ENCODE results near the gene FIS1. TPM values are rescaled to one million over a fixed set of nuclear protein-coding genes. Genes with fewer than 3 reads are reported as not detected.

FIS1 gene
- polyA plus RNA-seq, 1 donor from 2014 or later: 322 TPM

- no peaks in the 10 kb centered on the region for H3K9me3 ChIP-seq (ENCODE audit: low read length)
- no peaks in the 10 kb centered on the region for H4K20me1 ChIP-seq (ENCODE audit: insufficient read depth)
- peak overlapping the region; percentile 80 for H3K9ac ChIP-seq (ENCODE audit: low read length)
- peak overlapping the region; percentile 41 for H2AFZ ChIP-seq (ENCODE audit: low read depth, low read length)
- TF ChIP-seq REST (IDR thresholded peaks at IDR 0.05; ENCODE audit: borderline replicate concordance) (peak; percentile 2), MXI1 (conservative IDR thresholded peaks at IDR 0.05; ENCODE audit: poor library complexity, severe bottlenecking) (peak; percentile 1), SMC3 (conservative IDR thresholded peaks at IDR 0.05; ENCODE audit: poor library complexity) (no peak), RAD21 (conservative IDR thresholded peaks at IDR 0.05) (no peak), EZH2 (IDR thresholded peaks at IDR 0.05; ENCODE audit: borderline replicate concordance, insufficient read depth, low read length, poor library complexity, severe bottlenecking) (no peak), POLR2AphosphoS5 (IDR thresholded peaks at IDR 0.05) (no peak)
- peaks cover 22% of the 10 kb centered on the region for H3K79me2 ChIP-seq (replicated peaks; ENCODE audit: insufficient read depth, low read length)
- H3K27ac ChIP-seq (ENCODE audit: low read length): peak overlapping the region; percentile 74
- H3K27me3 ChIP-seq (ENCODE audit: insufficient read depth, low read depth, low read length): no peaks in the 10 kb centered on the region
- H3K4me3 ChIP-seq (ENCODE audit: low read length): peak overlapping the region; percentile 94
- H3F3A ChIP-seq (ENCODE audit: insufficient read depth, low read length, poor library complexity, severe bottlenecking): no peaks in the 10 kb centered on the region
- H3K4me2 ChIP-seq (ENCODE audit: low read length): peak overlapping the region; percentile 88
- no peaks in the 10 kb centered on the region for H3K36me3 ChIP-seq (ENCODE audit: insufficient read depth, low read length)
- no peaks in the 10 kb centered on the region for H3K9me2 ChIP-seq (ENCODE audit: insufficient read depth, low read length)
Measured at GRCh38 chr7:101216860-101217387, 28.0 kb downstream of the FIS1 start.

- no peaks in the 10 kb centered on the region for H3F3A ChIP-seq (ENCODE audit: insufficient read depth, low read length, poor library complexity, severe bottlenecking)
- H3K27ac ChIP-seq (ENCODE audit: low read length): no peak overlapping the region
- H3K36me3 ChIP-seq (ENCODE audit: insufficient read depth, low read length): no peaks in the 10 kb centered on the region
- H3K9me2 ChIP-seq (ENCODE audit: insufficient read depth, low read length): no peaks in the 10 kb centered on the region
- H4K20me1 ChIP-seq (ENCODE audit: insufficient read depth): no peaks in the 10 kb centered on the region
- H3K9me3 ChIP-seq (ENCODE audit: low read length): no peaks in the 10 kb centered on the region
- H3K4me3 ChIP-seq (ENCODE audit: low read length): peak overlapping the region; percentile 94
- TF ChIP-seq REST (IDR thresholded peaks at IDR 0.05; ENCODE audit: borderline replicate concordance) (no peak), SMC3 (conservative IDR thresholded peaks at IDR 0.05; ENCODE audit: poor library complexity) (no peak), CTCF (IDR thresholded peaks at IDR 0.05; ENCODE audit: poor library complexity, severe bottlenecking) (no peak), POLR2AphosphoS5 (IDR thresholded peaks at IDR 0.05) (no peak), EZH2 (IDR thresholded peaks at IDR 0.05; ENCODE audit: borderline replicate concordance, insufficient read depth, low read length, poor library complexity, severe bottlenecking) (no peak), EP300 (conservative IDR thresholded peaks at IDR 0.05; ENCODE audit: poor library complexity, severe bottlenecking) (no peak), TAF1 (IDR thresholded peaks at IDR 0.05; ENCODE audit: low read depth) (no peak), MXI1 (conservative IDR thresholded peaks at IDR 0.05; ENCODE audit: poor library complexity, severe bottlenecking) (no peak), RAD21 (conservative IDR thresholded peaks at IDR 0.05) (no peak)
- peak overlapping the region; percentile 80 for H3K9ac ChIP-seq (ENCODE audit: low read length)
- no peak overlapping the region for H2AFZ ChIP-seq (ENCODE audit: low read depth, low read length)
- peaks cover 22% of the 10 kb centered on the region for H3K79me2 ChIP-seq (replicated peaks; ENCODE audit: insufficient read depth, low read length)
- no peaks in the 10 kb centered on the region for H3K27me3 ChIP-seq (ENCODE audit: insufficient read depth, low read depth, low read length)
- peak overlapping the region; percentile 88 for H3K4me2 ChIP-seq (ENCODE audit: low read length)
Measured at GRCh38 chr7:101216001-101216859, 28.7 kb downstream of the FIS1 start.
